Retinal pigment epithelial cell (primary cell): Measurements from ENCODE around the gene LMF2.
"Not testable (repeated sequence)": the region's sequence is repeated elsewhere in the genome, so short reads cannot be mapped to it uniquely, and the experiment has no call there.

Source experiments
- DNase-seq: peaks from one replicate; pipeline ENCODE4 v3.0.0-alpha.2; 2010; ENCODE audit warnings: low read depth
- H3K4me3 ChIP-seq: 2 replicates; pipeline ENCODE4 v1.5.1; 2011; ENCODE audit warnings: mild to moderate bottlenecking, low read length, control low read depth, moderate library complexity
- CTCF ChIP-seq: conservative IDR thresholded peaks from 2 replicates; pipeline ENCODE4 v1.5.1; 2011; ENCODE audit warnings: low read depth, low read length, control low read depth, inconsistent platforms

The LMF2 gene

GRCh38 chr22:50544078-50544745, 36.7 kb upstream of the LMF2 start:
- no peak overlapping the region for H3K4me3 ChIP-seq
- TF ChIP-seq CTCF = peak; percentile 67
- no peak for DNase-seq

- TF ChIP-seq CTCF = no peak
- H3K4me3 ChIP-seq = no peak overlapping the region
- DNase-seq = no peak
Observed at GRCh38 chr22:50542416-50542927, 35.0 kb upstream of the LMF2 start.

- DNase-seq, H3K4me3 ChIP-seq: not testable (repeated sequence)
Observed at GRCh38 chr22:50541667-50542026, 34.1 kb upstream of the LMF2 start.

GRCh38 chr22:50540381-50540780, 32.9 kb upstream of the LMF2 start:
- TF ChIP-seq CTCF = no peak
- DNase-seq = no peak
- H3K4me3 ChIP-seq = no peak overlapping the region

GRCh38 chr22:50537765-50538164, 30.3 kb upstream of the LMF2 start:
- no peak overlapping the region for H3K4me3 ChIP-seq
- no peak for TF ChIP-seq CTCF
- DNase-seq = no peak

GRCh38 chr22:50536226-50536625, 28.7 kb upstream of the LMF2 start:
- no peak overlapping the region for H3K4me3 ChIP-seq
- no peak for DNase-seq
- no peak for TF ChIP-seq CTCF

GRCh38 chr22:50535113-50535512, 27.6 kb upstream of the LMF2 start:
- no peak overlapping the region for H3K4me3 ChIP-seq
- no peak for DNase-seq
- TF ChIP-seq CTCF = no peak

GRCh38 chr22:50533856-50534711, 26.6 kb upstream of the LMF2 start:
- DNase-seq, H3K4me3 ChIP-seq: not testable (repeated sequence)
